HEK293 (cell line): Measurements from ENCODE around the gene SRPK3.

Experiments used
- IKZF3 ChIP-seq: fragments of 450-650 bp; IDR thresholded peaks from 2 replicates; pipeline ENCODE4 v1.5.0; 2018; ENCODE audit warnings: missing biosample characterization, mild to moderate bottlenecking, missing genetic modification characterization, moderate library complexity
- KLF9 ChIP-seq: fragments of 450-650 bp; formaldehyde crosslinking; IDR thresholded peaks from 2 replicates; pipeline ENCODE4 v1.5.1; 2016; ENCODE audit warnings: missing biosample characterization, missing genetic modification characterization, low read depth
- SCRT2 ChIP-seq: fragments of 450-650 bp; formaldehyde crosslinking; IDR thresholded peaks from 2 replicates; pipeline ENCODE4 v1.5.1; 2016; ENCODE audit warnings: missing biosample characterization, missing genetic modification characterization
- TRIM28 ChIP-seq: IDR thresholded peaks from 2 replicates; pipeline ENCODE4 v1.6.1; 2011; ENCODE audit warnings: low read length, control low read depth, borderline replicate concordance
- ZBTB21 ChIP-seq: fragments of 450-650 bp; formaldehyde crosslinking; IDR thresholded peaks from 2 replicates; pipeline ENCODE4 v1.5.1; 2017; ENCODE audit warnings: missing biosample characterization, missing genetic modification characterization
- ZBTB48 ChIP-seq: fragments of 450-650 bp; formaldehyde crosslinking; IDR thresholded peaks from 2 replicates; pipeline ENCODE4 v1.5.1; 2016; ENCODE audit warnings: missing biosample characterization, missing genetic modification characterization
- ZBTB7A ChIP-seq: fragments of 450-650 bp; formaldehyde crosslinking; IDR thresholded peaks from 2 replicates; pipeline ENCODE4 v1.5.1; 2016; ENCODE audit warnings: low read depth, missing biosample characterization, missing genetic modification characterization
- ZIC2 ChIP-seq: fragments of 450-650 bp; formaldehyde crosslinking; IDR thresholded peaks from 2 replicates; pipeline ENCODE4 v1.5.1; 2016; ENCODE audit warnings: missing biosample characterization, missing genetic modification characterization
- ZNF169 ChIP-seq: fragments of 450-650 bp; formaldehyde crosslinking; IDR thresholded peaks from 2 replicates; pipeline ENCODE4 v1.5.1; 2016; ENCODE audit warnings: missing biosample characterization, missing genetic modification characterization
- ZNF416 ChIP-seq: fragments of 450-650 bp; formaldehyde crosslinking; IDR thresholded peaks from 2 replicates; pipeline ENCODE4 v1.5.1; 2016; ENCODE audit warnings: missing biosample characterization, missing genetic modification characterization
- ZNF555 ChIP-seq: fragments of 450-650 bp; formaldehyde crosslinking; conservative IDR thresholded peaks from 2 replicates; pipeline ENCODE4 v1.5.1; 2017; ENCODE audit warnings: missing biosample characterization, mild to moderate bottlenecking, missing genetic modification characterization, inconsistent platforms
- ZNF629 ChIP-seq: fragments of 450-650 bp; formaldehyde crosslinking; IDR thresholded peaks from 2 replicates; pipeline ENCODE4 v1.5.1; 2017; ENCODE audit warnings: missing biosample characterization, missing genetic modification characterization
- ZNF664 ChIP-seq: fragments of 450-650 bp; formaldehyde crosslinking; IDR thresholded peaks from 2 replicates; pipeline ENCODE4 v1.5.1; 2016; ENCODE audit warnings: missing biosample characterization, missing genetic modification characterization
- TF ChIP-seq, protein P1 (sequence below): fragments of 450-650 bp; formaldehyde crosslinking; conservative IDR thresholded peaks from 2 replicates; pipeline ENCODE4 v1.5.1; 2016; ENCODE audit warnings: low read depth, missing biosample characterization, missing genetic modification characterization
- TF ChIP-seq, protein P2 (sequence below): fragments of 450-650 bp; formaldehyde crosslinking; IDR thresholded peaks from 2 replicates; pipeline ENCODE4 v1.5.1; 2016; ENCODE audit warnings: missing biosample characterization, missing genetic modification characterization
- TF ChIP-seq, protein P3 (sequence below): fragments of 450-650 bp; formaldehyde crosslinking; IDR thresholded peaks from 2 replicates; pipeline ENCODE4 v1.5.1; 2016; ENCODE audit warnings: missing biosample characterization, missing genetic modification characterization
- TF ChIP-seq, protein P4 (sequence below): fragments of 450-650 bp; formaldehyde crosslinking; IDR thresholded peaks from 2 replicates; pipeline ENCODE4 v1.5.1; 2016; ENCODE audit warnings: missing biosample characterization, missing genetic modification characterization
- TF ChIP-seq, protein P5 (sequence below): fragments of 450-650 bp; formaldehyde crosslinking; IDR thresholded peaks from 2 replicates; pipeline ENCODE4 v1.5.1; 2016; ENCODE audit warnings: missing biosample characterization, missing genetic modification characterization
- TF ChIP-seq, protein P6 (sequence below): fragments of 450-650 bp; formaldehyde crosslinking; IDR thresholded peaks from 2 replicates; pipeline ENCODE4 v1.5.1; 2017; ENCODE audit warnings: missing biosample characterization, missing genetic modification characterization
- TF ChIP-seq, protein P7 (sequence below): fragments of 450-650 bp; formaldehyde crosslinking; IDR thresholded peaks from 2 replicates; pipeline ENCODE4 v1.5.1; 2016; ENCODE audit warnings: missing biosample characterization, missing genetic modification characterization

The SRPK3 gene

DNA sequence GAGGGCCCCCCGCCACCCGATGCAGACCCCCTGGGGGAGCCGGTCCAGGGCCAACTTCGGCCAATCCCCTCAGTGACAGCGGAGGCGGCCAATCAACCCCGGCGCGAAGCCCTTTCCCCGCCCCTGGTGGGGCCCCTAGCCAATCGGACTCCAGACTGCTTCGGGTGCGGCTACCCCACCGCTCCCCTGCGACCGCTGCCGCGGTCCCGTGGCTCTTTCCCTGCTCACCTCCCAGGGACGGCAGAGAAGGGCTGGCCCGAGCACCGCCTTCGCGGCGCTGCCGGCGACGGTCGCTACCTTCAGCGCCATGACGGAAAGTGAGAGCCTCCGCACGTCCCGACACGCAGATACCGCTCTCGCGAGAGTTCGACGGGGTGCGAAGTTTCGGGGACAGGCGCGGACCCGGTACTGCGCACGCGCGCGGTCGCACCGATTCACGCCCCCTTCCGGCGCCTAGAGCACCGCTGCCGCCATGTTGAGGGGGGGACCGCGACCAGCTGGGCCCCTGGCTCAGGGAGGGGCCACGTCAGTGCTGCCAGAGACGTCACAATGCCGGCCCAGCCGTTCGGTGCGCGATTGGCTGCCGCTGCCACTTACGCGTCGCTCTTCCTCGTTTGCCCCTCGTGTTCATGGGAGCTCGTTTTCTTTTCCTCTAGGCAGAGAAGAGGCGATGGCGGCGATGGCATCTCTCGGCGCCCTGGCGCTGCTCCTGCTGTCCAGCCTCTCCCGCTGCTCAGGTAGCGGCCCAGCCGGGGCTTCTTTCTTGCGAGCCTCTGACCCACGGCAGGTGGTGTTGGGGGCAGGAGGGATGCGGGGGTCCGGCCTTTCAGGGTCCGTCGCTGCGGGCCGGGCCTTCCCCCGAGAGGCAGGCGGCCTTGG is 13.4 kb downstream of the SRPK3 start, which contains the start of the genes IDH3G and SSR4 (continued):
- TF ChIP-seq, protein P1, sequence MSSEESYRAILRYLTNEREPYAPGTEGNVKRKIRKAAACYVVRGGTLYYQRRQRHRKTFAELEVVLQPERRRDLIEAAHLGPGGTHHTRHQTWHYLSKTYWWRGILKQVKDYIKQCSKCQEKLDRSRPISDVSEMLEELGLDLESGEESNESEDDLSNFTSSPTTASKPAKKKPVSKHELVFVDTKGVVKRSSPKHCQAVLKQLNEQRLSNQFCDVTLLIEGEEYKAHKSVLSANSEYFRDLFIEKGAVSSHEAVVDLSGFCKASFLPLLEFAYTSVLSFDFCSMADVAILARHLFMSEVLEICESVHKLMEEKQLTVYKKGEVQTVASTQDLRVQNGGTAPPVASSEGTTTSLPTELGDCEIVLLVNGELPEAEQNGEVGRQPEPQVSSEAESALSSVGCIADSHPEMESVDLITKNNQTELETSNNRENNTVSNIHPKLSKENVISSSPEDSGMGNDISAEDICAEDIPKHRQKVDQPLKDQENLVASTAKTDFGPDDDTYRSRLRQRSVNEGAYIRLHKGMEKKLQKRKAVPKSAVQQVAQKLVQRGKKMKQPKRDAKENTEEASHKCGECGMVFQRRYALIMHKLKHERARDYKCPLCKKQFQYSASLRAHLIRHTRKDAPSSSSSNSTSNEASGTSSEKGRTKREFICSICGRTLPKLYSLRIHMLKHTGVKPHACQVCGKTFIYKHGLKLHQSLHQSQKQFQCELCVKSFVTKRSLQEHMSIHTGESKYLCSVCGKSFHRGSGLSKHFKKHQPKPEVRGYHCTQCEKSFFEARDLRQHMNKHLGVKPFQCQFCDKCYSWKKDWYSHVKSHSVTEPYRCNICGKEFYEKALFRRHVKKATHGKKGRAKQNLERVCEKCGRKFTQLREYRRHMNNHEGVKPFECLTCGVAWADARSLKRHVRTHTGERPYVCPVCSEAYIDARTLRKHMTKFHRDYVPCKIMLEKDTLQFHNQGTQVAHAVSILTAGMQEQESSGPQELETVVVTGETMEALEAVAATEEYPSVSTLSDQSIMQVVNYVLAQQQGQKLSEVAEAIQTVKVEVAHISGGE, result peak; percentile 31; the same call in 1 of the 2 replicates
- TF ChIP-seq, protein P2, sequence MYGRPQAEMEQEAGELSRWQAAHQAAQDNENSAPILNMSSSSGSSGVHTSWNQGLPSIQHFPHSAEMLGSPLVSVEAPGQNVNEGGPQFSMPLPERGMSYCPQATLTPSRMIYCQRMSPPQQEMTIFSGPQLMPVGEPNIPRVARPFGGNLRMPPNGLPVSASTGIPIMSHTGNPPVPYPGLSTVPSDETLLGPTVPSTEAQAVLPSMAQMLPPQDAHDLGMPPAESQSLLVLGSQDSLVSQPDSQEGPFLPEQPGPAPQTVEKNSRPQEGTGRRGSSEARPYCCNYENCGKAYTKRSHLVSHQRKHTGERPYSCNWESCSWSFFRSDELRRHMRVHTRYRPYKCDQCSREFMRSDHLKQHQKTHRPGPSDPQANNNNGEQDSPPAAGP, result peak; percentile 44; the same call in 1 of the 2 replicates
- no peak for TF ChIP-seq ZNF416 (tag by site-specific recombination)
- TF ChIP-seq ZNF169 (tag by site-specific recombination), result no peak
- 0 out of 2 replicates have a peak, but pooled peaks have one; percentile 22 for TF ChIP-seq ZIC2 (tag by site-specific recombination)
- peak; percentile 30; the same call in 1 of the 2 replicates for TF ChIP-seq TRIM28
- TF ChIP-seq ZBTB7A (tag by site-specific recombination), result peak; percentile 62
- no peak for TF ChIP-seq SCRT2 (tag by site-specific recombination)
- TF ChIP-seq ZBTB48 (tag by site-specific recombination), result no peak
- peak; percentile 90 for TF ChIP-seq KLF9 (tag by site-specific recombination)
- TF ChIP-seq, protein P3, sequence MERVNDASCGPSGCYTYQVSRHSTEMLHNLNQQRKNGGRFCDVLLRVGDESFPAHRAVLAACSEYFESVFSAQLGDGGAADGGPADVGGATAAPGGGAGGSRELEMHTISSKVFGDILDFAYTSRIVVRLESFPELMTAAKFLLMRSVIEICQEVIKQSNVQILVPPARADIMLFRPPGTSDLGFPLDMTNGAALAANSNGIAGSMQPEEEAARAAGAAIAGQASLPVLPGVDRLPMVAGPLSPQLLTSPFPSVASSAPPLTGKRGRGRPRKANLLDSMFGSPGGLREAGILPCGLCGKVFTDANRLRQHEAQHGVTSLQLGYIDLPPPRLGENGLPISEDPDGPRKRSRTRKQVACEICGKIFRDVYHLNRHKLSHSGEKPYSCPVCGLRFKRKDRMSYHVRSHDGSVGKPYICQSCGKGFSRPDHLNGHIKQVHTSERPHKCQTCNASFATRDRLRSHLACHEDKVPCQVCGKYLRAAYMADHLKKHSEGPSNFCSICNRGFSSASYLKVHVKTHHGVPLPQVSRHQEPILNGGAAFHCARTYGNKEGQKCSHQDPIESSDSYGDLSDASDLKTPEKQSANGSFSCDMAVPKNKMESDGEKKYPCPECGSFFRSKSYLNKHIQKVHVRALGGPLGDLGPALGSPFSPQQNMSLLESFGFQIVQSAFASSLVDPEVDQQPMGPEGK (tag by site-specific recombination), result peak; percentile 99
- TF ChIP-seq, protein P4, sequence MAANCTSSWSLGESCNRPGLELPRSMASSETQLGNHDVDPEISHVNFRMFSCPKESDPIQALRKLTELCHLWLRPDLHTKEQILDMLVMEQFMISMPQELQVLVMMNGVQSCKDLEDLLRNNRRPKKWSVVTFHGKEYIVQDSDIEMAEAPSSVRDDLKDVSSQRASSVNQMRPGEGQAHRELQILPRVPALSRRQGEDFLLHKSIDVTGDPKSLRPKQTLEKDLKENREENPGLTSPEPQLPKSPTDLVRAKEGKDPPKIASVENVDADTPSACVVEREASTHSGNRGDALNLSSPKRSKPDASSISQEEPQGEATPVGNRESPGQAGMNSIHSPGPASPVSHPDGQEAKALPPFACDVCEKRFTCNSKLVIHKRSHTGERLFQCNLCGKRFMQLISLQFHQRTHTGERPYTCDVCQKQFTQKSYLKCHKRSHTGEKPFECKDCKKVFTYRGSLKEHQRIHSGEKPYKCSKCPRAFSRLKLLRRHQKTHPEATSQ (tag by site-specific recombination), result no peak
- TF ChIP-seq ZNF555 (tag by site-specific recombination), result no peak
- TF ChIP-seq IKZF3 (tag by site-specific recombination), result no peak
- TF ChIP-seq ZBTB21 (tag by site-specific recombination), result peak; percentile 95
- TF ChIP-seq, protein P5, sequence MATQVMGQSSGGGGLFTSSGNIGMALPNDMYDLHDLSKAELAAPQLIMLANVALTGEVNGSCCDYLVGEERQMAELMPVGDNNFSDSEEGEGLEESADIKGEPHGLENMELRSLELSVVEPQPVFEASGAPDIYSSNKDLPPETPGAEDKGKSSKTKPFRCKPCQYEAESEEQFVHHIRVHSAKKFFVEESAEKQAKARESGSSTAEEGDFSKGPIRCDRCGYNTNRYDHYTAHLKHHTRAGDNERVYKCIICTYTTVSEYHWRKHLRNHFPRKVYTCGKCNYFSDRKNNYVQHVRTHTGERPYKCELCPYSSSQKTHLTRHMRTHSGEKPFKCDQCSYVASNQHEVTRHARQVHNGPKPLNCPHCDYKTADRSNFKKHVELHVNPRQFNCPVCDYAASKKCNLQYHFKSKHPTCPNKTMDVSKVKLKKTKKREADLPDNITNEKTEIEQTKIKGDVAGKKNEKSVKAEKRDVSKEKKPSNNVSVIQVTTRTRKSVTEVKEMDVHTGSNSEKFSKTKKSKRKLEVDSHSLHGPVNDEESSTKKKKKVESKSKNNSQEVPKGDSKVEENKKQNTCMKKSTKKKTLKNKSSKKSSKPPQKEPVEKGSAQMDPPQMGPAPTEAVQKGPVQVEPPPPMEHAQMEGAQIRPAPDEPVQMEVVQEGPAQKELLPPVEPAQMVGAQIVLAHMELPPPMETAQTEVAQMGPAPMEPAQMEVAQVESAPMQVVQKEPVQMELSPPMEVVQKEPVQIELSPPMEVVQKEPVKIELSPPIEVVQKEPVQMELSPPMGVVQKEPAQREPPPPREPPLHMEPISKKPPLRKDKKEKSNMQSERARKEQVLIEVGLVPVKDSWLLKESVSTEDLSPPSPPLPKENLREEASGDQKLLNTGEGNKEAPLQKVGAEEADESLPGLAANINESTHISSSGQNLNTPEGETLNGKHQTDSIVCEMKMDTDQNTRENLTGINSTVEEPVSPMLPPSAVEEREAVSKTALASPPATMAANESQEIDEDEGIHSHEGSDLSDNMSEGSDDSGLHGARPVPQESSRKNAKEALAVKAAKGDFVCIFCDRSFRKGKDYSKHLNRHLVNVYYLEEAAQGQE (tag by site-specific recombination), result peak; percentile 47; the same call in 1 of the 2 replicates
- TF ChIP-seq, protein P6, sequence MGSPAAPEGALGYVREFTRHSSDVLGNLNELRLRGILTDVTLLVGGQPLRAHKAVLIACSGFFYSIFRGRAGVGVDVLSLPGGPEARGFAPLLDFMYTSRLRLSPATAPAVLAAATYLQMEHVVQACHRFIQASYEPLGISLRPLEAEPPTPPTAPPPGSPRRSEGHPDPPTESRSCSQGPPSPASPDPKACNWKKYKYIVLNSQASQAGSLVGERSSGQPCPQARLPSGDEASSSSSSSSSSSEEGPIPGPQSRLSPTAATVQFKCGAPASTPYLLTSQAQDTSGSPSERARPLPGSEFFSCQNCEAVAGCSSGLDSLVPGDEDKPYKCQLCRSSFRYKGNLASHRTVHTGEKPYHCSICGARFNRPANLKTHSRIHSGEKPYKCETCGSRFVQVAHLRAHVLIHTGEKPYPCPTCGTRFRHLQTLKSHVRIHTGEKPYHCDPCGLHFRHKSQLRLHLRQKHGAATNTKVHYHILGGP, result no peak
- peak; percentile 98 for TF ChIP-seq ZNF629 (tag by site-specific recombination)
- TF ChIP-seq ZNF664 (tag by site-specific recombination), result no peak
- TF ChIP-seq, protein P7, sequence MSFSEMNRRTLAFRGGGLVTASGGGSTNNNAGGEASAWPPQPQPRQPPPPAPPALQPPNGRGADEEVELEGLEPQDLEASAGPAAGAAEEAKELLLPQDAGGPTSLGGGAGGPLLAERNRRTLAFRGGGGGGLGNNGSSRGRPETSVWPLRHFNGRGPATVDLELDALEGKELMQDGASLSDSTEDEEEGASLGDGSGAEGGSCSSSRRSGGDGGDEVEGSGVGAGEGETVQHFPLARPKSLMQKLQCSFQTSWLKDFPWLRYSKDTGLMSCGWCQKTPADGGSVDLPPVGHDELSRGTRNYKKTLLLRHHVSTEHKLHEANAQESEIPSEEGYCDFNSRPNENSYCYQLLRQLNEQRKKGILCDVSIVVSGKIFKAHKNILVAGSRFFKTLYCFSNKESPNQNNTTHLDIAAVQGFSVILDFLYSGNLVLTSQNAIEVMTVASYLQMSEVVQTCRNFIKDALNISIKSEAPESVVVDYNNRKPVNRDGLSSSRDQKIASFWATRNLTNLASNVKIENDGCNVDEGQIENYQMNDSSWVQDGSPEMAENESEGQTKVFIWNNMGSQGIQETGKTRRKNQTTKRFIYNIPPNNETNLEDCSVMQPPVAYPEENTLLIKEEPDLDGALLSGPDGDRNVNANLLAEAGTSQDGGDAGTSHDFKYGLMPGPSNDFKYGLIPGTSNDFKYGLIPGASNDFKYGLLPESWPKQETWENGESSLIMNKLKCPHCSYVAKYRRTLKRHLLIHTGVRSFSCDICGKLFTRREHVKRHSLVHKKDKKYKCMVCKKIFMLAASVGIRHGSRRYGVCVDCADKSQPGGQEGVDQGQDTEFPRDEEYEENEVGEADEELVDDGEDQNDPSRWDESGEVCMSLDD (tag by site-specific recombination), result peak; percentile 65; the same call in 1 of the 2 replicates
